HG02981 (cell line): ENCODE data around the gene NUP153.

Source experiments
- ATAC-seq: cut with Tn5 transposase; IDR thresholded peaks from one replicate; pipeline ENCODE4 v1.9.1; 2021; ENCODE audit warnings: mild to moderate bottlenecking, moderate library complexity; ENCODE audit not compliant: unreplicated experiment

NUP153 gene

GRCh38 chr6:17672064-17672718 is 34.5 kb downstream of the NUP153 start:
- ATAC-seq: no peak

GRCh38 chr6:17666646-17667045 is 40.1 kb downstream of the NUP153 start:
- ATAC-seq: no peak

GRCh38 chr6:17665132-17665531 is 41.6 kb downstream of the NUP153 start:
- no peak for ATAC-seq

- no peak for ATAC-seq
These were observed 43.5 kb downstream of the NUP153 start for GRCh38 chr6:17663226-17663625.

GRCh38 chr6:17662585-17662984 is 44.1 kb downstream of the NUP153 start:
- no peak for ATAC-seq

- no peak for ATAC-seq
These were observed 50.1 kb downstream of the NUP153 start for GRCh38 chr6:17656644-17657043.

GRCh38 chr6:17656092-17656491 is 50.6 kb downstream of the NUP153 start:
- no peak for ATAC-seq

GRCh38 chr6:17653198-17653882 is 53.4 kb downstream of the NUP153 start:
- no peak for ATAC-seq

- ATAC-seq: no peak
These were observed 55.9 kb downstream of the NUP153 start for GRCh38 chr6:17650656-17651309.

- no peak for ATAC-seq
These were observed 58.0 kb downstream of the NUP153 start for GRCh38 chr6:17648745-17649144.

- ATAC-seq: no peak
These were observed 66.2 kb downstream of the NUP153 start for GRCh38 chr6:17640477-17640917.

GRCh38 chr6:17638212-17638715 is 68.5 kb downstream of the NUP153 start:
- no peak for ATAC-seq

GRCh38 chr6:17635568-17635967 is 71.2 kb downstream of the NUP153 start:
- ATAC-seq: no peak

- no peak for ATAC-seq
These were observed 73.1 kb downstream of the NUP153 start for GRCh38 chr6:17633465-17634188.

- ATAC-seq: no peak
These were observed 73.8 kb downstream of the NUP153 start for GRCh38 chr6:17632934-17633333.

GRCh38 chr6:17630511-17631073 is 76.1 kb downstream of the NUP153 start:
- ATAC-seq: no peak

- no peak for ATAC-seq
These were observed 76.8 kb downstream of the NUP153 start for GRCh38 chr6:17629824-17630510.

- ATAC-seq: peak; percentile 60
These were observed 77.9 kb downstream of the NUP153 start for GRCh38 chr6:17628873-17629272.

- no peak for ATAC-seq
These were observed 82.3 kb downstream of the NUP153 start for GRCh38 chr6:17624396-17624795.

- no peak for ATAC-seq
These were observed 84.6 kb downstream of the NUP153 start for GRCh38 chr6:17622144-17622543.
